Measurements from ENCODE around the gene MRPS23.
"Not testable (repeated sequence)": the region's sequence is repeated elsewhere in the genome, so short reads cannot be mapped to it uniquely, and the experiment has no call there.

Gene MRPS23

GRCh38 chr17:57864273-57864672, 14.4 kb upstream of the MRPS23 start:
- no peak for DNase-seq (ENCODE audit: low read depth, low spot score)

GRCh38 chr17:57862694-57863667, 13.1 kb upstream of the MRPS23 start:
- DNase-seq (ENCODE audit: low read depth, low spot score), result no peak

- no peak for DNase-seq (ENCODE audit: low read depth, low spot score)
These were observed 12.2 kb upstream of the MRPS23 start for GRCh38 chr17:57861790-57862693.

GRCh38 chr17:57861000-57861789, 11.4 kb upstream of the MRPS23 start:
- no peak for DNase-seq (ENCODE audit: low read depth, low spot score)

- no peak for DNase-seq (ENCODE audit: low read depth, low spot score)
These were observed 10.7 kb upstream of the MRPS23 start for GRCh38 chr17:57860414-57860999.

- DNase-seq (ENCODE audit: low read depth, low spot score), result no peak
These were observed 10.0 kb upstream of the MRPS23 start for GRCh38 chr17:57859601-57860413.

GRCh38 chr17:57858838-57859237, 9.0 kb upstream of the MRPS23 start:
- no peak for DNase-seq (ENCODE audit: low read depth, low spot score)

- no peak for DNase-seq (ENCODE audit: low read depth, low spot score)
These were observed 7.2 kb upstream of the MRPS23 start for GRCh38 chr17:57856792-57857620.

GRCh38 chr17:57855391-57856035, 5.7 kb upstream of the MRPS23 start:
- DNase-seq (ENCODE audit: low read depth, low spot score), result no peak

- no peak for DNase-seq (ENCODE audit: low read depth, low spot score)
These were observed 3.9 kb upstream of the MRPS23 start for GRCh38 chr17:57853695-57854094.

- no peak for DNase-seq (ENCODE audit: low read depth, low spot score)
These were observed 3.1 kb upstream of the MRPS23 start for GRCh38 chr17:57852955-57853328.

- DNase-seq (ENCODE audit: low read depth, low spot score), result no peak
These were observed 2.5 kb upstream of the MRPS23 start for GRCh38 chr17:57852092-57852954.

- no peak for DNase-seq (ENCODE audit: low read depth, low spot score)
These were observed 526 bp downstream of the MRPS23 start for GRCh38 chr17:57849163-57849873.

GRCh38 chr17:57846056-57846945, 3.5 kb downstream of the MRPS23 start:
- not testable (repeated sequence) for DNase-seq (ENCODE audit: low read depth, low spot score)

- DNase-seq (ENCODE audit: low read depth, low spot score), result no peak
These were observed 7.6 kb downstream of the MRPS23 start for GRCh38 chr17:57842280-57842679.

GRCh38 chr17:57839571-57839923, 10.3 kb downstream of the MRPS23 start:
- DNase-seq (ENCODE audit: low read depth, low spot score), result no peak

All from brain pericyte (primary cell).